IMR-90 (cell line): ENCODE data around the gene RYR2.

ENCODE experiments used
- BHLHE40 ChIP-seq: fragments of 150-350 bp; IDR thresholded peaks from 2 replicates; pipeline ENCODE4 v1.6.1; 2016; ENCODE audit warnings: mild to moderate bottlenecking, low read depth, low read length
- CEBPB ChIP-seq: IDR thresholded peaks from 2 replicates; pipeline ENCODE4 v1.6.1; 2012; ENCODE audit warnings: low read depth, low read length, improper control_type of control experiment
- CHD1 ChIP-seq: IDR thresholded peaks from 2 replicates; pipeline ENCODE4 v1.6.1; 2012; ENCODE audit warnings: low read depth, low read length, improper control_type of control experiment
- CTCF ChIP-seq: conservative IDR thresholded peaks from 2 replicates; pipeline ENCODE4 v1.5.1; 2012; ENCODE audit warnings: mild to moderate bottlenecking, low read depth, low read length, improper control_type of control experiment
- ELK1 ChIP-seq: fragments of 150-350 bp; IDR thresholded peaks from 2 replicates; pipeline ENCODE4 v1.6.1; 2016; ENCODE audit warnings: low read depth, mild to moderate bottlenecking, low read length, moderate library complexity, borderline replicate concordance
- FOS ChIP-seq: fragments of 150-350 bp; IDR thresholded peaks from 2 replicates; pipeline ENCODE4 v1.6.1; 2016; ENCODE audit warnings: low read depth, low read length
- MAZ ChIP-seq: IDR thresholded peaks from 2 replicates; pipeline ENCODE4 v1.6.1; 2012; ENCODE audit warnings: low read depth, mild to moderate bottlenecking, low read length, improper control_type of control experiment, moderate library complexity, borderline replicate concordance
- MXI1 ChIP-seq: IDR thresholded peaks from 2 replicates; pipeline ENCODE4 v1.6.1; 2012; ENCODE audit warnings: low read depth, mild to moderate bottlenecking, low read length, moderate library complexity, borderline replicate concordance
- POLR2A ChIP-seq: IDR thresholded peaks from 2 replicates; pipeline ENCODE4 v1.6.1; 2012; ENCODE audit warnings: mild to moderate bottlenecking, low read depth, low read length
- RAD21 ChIP-seq: IDR thresholded peaks from 2 replicates; pipeline ENCODE4 v1.6.1; 2012; ENCODE audit warnings: low read length, improper control_type of control experiment
- RCOR1 ChIP-seq: IDR thresholded peaks from 2 replicates; pipeline ENCODE4 v1.6.1; 2012; ENCODE audit warnings: mild to moderate bottlenecking, low read length, improper control_type of control experiment; ENCODE audit not compliant: insufficient replicate concordance
- RFX5 ChIP-seq: IDR thresholded peaks from 2 replicates; pipeline ENCODE4 v1.8.0; 2012; ENCODE audit warnings: low read depth, mild to moderate bottlenecking, low read length, moderate library complexity
- SMC3 ChIP-seq: fragments of 150-350 bp; IDR thresholded peaks from 2 replicates; pipeline ENCODE4 v1.6.1; 2016; ENCODE audit warnings: low read depth, mild to moderate bottlenecking, antibody characterized with exemption, low read length, moderate library complexity
- USF2 ChIP-seq: fragments of 150-350 bp; IDR thresholded peaks from 2 replicates; pipeline ENCODE4 v1.6.1; 2017; ENCODE audit warnings: mild to moderate bottlenecking, antibody characterized with exemption, low read length, low read depth

- TF ChIP-seq POLR2A (no peak), RFX5 (no peak), CTCF (no peak), CEBPB (no peak), RAD21 (no peak), ELK1 (no peak), SMC3 (no peak), USF2 (no peak), FOS (no peak), BHLHE40 (no peak), MXI1 (no peak), MAZ (no peak), CHD1 (no peak), RCOR1 (no peak)
Observed at GRCh38 chr1:237103021-237103420, 61.0 kb downstream of the RYR2 start.
